NB4 (cell line): ENCODE measurements around the gene AUTS2.

Experiments
- DNase-seq: peaks from one replicate; pipeline ENCODE4 v3.0.0; 2010; ENCODE audit warnings: low read depth
- H3K4me3 ChIP-seq: one replicate; pipeline ENCODE4 v1.5.1; 2011; ENCODE audit warnings: mild to moderate bottlenecking, low read depth, low read length, moderate library complexity
- MYC ChIP-seq: IDR thresholded peaks from 2 replicates; pipeline ENCODE4 v1.6.1; 2011; ENCODE audit warnings: low read depth, low read length
- POLR2A ChIP-seq: IDR thresholded peaks from 2 replicates; pipeline ENCODE4 v1.6.1; 2011; ENCODE audit warnings: mild to moderate bottlenecking; ENCODE audit not compliant: insufficient read length; ENCODE audit errors: extremely low read depth
- TF ChIP-seq, protein P1 (sequence below): IDR thresholded peaks from one replicate; pipeline ENCODE4 v1.5.1; 2012; ENCODE audit warnings: low read depth, low read length
- TF ChIP-seq, protein P2 (sequence below): IDR thresholded peaks from 2 replicates; pipeline ENCODE4 v1.6.1; 2011; ENCODE audit warnings: low read depth, low read length

The AUTS2 gene

DNA sequence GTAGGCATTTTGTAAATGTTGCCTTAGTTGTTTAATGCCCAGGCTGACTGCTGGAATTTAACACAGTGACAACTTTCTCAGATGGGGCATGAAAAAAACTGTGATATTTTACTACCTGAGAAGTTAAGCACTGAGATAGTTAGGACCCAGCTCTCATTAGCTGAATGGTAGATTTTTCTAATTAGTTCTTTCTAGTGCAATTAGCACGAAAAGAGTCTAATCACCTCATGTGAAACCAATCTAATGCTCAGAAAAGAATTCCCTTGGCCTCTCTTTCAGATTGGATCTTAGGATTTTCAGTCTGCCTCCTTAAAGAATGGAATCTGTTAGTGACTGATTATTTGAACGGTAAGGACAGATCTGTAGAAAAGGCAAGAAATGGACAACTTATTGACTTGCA, 743.2 kb downstream of the AUTS2 start:
- DNase-seq, result no peak
- TF ChIP-seq, protein P1, sequence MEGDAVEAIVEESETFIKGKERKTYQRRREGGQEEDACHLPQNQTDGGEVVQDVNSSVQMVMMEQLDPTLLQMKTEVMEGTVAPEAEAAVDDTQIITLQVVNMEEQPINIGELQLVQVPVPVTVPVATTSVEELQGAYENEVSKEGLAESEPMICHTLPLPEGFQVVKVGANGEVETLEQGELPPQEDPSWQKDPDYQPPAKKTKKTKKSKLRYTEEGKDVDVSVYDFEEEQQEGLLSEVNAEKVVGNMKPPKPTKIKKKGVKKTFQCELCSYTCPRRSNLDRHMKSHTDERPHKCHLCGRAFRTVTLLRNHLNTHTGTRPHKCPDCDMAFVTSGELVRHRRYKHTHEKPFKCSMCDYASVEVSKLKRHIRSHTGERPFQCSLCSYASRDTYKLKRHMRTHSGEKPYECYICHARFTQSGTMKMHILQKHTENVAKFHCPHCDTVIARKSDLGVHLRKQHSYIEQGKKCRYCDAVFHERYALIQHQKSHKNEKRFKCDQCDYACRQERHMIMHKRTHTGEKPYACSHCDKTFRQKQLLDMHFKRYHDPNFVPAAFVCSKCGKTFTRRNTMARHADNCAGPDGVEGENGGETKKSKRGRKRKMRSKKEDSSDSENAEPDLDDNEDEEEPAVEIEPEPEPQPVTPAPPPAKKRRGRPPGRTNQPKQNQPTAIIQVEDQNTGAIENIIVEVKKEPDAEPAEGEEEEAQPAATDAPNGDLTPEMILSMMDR, result no peak
- TF ChIP-seq POLR2A, result no peak
- TF ChIP-seq, protein P2, sequence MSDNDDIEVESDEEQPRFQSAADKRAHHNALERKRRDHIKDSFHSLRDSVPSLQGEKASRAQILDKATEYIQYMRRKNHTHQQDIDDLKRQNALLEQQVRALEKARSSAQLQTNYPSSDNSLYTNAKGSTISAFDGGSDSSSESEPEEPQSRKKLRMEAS, result no peak
- TF ChIP-seq MYC, result no peak
- H3K4me3 ChIP-seq, result no peak overlapping the region

DNA sequence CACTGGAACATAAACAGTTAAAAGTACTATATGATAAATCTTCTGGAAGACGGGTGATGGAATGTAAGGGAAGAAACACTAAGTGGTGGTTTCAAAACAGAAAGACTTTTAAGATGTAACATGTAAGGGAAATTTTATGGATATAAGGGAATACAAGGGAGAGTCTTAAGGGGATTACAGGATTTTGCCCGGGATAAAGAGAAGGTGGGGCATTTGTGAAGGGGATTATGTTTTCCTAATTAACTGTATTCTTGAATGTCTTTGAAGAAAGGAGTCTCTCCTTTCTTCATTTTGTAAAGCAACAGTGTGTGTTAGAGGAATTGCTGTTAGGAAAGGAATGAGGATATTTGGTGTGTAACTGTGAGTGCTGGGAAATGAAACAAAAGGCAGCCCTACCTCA, 745.2 kb downstream of the AUTS2 start:
- TF ChIP-seq, protein P1, result no peak
- no peak for TF ChIP-seq MYC
- TF ChIP-seq, protein P2, result no peak
- no peak for TF ChIP-seq POLR2A
- DNase-seq, result no peak

DNA sequence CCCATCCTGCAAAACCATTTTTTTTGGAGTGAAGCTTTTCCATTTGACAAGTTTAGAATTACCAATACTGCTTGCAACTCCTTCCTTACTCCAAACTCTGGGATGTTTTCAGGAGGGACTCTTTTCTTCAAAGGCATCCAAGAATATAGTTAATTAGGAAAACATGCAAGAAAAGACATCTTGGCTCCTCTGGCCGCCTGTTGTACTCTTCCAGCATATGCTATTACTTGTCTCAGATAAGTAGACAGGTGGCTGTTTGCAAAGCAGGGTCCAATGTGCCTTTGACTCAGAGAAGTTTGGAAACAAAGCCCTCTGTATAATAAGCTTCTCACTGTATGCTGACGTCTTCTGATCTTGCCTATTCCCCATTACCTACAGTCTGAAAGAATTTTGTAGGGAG, 746.5 kb downstream of the AUTS2 start:
- TF ChIP-seq, protein P1, result no peak
- TF ChIP-seq MYC (no peak), POLR2A (no peak)
- TF ChIP-seq, protein P2, result no peak
- no peak for DNase-seq
- no peak overlapping the region for H3K4me3 ChIP-seq

More for the DNA sequence above, 745.2 kb downstream of the AUTS2 start:
- H3K4me3 ChIP-seq, result no peak overlapping the region

DNA sequence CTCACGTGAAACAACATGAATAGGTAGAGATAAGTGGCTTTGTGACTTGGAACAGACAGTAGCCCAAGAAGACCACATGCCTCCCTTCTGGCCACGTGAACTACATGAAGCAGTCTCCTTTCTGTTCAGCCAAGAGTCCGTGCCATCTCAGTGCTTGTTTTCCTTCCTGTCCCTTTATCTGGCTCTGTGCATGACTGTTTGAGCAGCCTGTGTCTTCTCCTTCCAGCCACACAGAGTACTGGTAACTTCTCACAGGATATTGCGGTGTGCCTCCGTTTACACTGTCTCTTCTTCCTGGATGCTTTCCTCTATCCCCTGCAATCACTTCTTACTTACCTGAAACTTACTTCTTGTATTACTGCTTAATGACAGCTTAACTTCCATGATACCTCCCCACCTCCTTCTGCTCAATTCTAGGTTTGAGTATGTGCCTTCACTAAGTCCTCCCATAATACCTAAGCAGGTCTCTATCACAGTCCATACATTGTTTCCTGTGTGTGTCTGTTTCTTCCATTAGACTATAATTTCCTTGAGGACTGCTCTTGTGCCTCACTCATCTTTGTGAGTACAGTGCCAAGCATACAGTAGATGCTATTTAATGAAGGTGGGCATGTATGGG, 748.7 kb downstream of the AUTS2 start:
- DNase-seq, result no peak
- H3K4me3 ChIP-seq, result no peak overlapping the region
- TF ChIP-seq POLR2A, result no peak
- TF ChIP-seq, protein P2, result no peak
- TF ChIP-seq MYC, result no peak
- TF ChIP-seq, protein P1, result no peak

DNA sequence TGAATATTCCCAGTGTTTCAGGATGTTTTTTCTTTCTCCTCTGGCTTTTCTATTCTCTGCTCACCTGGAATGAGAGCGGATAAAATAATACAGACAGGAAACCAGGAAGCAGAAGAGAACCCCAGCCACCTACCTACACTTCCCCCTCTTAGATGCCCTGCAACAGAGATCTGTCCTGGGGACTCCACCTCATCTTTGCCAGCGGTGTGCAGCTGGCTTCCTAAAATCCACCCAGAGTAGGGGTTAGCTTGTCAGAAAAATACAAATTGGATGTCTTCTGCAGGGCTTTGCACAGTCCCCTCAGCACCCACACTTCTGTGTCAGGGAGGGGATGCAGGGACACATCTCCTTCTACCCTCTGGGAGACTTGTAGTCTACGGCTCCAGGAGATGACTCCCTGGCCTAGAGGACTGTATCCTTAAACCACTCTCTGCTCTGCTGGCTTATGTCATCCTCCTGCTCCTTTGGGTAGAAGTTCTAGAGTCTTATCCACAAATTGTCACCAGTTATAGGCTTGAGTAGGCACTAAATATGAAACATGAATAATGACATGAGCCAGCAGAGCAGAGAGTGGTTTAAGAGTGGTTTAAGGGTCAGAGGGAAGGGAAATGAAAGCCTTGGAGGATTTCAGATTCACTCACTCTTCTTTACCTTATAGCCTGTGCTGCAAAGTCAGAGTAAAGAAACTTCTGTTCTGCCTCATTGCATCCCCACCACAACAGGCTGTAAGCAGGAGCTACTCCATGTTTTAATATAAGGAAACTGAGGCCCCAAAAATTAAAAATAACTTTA, 749.4 kb downstream of the AUTS2 start:
- H3K4me3 ChIP-seq, result no peak overlapping the region
- DNase-seq, result no peak
- TF ChIP-seq, protein P1, result no peak
- no peak for TF ChIP-seq MYC
- no peak for TF ChIP-seq POLR2A
- TF ChIP-seq, protein P2, result no peak
